ENCODE results near the gene HECTD4. TPM values are rescaled to one million over a fixed set of nuclear protein-coding genes. Genes with fewer than 3 reads are reported as not detected.
A peak's percentile ranks its signal among the peaks of the same experiment; 100 is the strongest.

The HECTD4 gene
- total and polyA plus RNA-seq, 4 experiments from 2014 or later = 0.75 to 61.3 (median 29.3) TPM

- H3K4me1 ChIP-seq (ENCODE audit: insufficient read depth, low read length) = peaks cover 4% of the 10 kb centered on the region
- CTCF ChIA-PET (ENCODE audit: partially characterized antibody) = interaction anchor here (0.7 kb wide), 1 partner anchor 17 kb away, joined by 3 read pairs; no protein-coding TSS in a partner anchor
- peaks cover 13 to 26% (median 22%) of the 10 kb centered on the region in 4 donors for H3K4me1 Mint-ChIP-seq
- no peak overlapping the region for H3K4me3 ChIP-seq (ENCODE audit: low read length in 2 of 2)
- POLR2A ChIA-PET (ENCODE audit: partially characterized antibody) = no interaction called here
- intact Hi-C loops (cut with micrococcal nuclease) = no loop called here
- H3K27ac ChIP-seq (ENCODE audit: low read depth, low read length) = no peak overlapping the region
- H3K36me3 ChIP-seq (ENCODE audit: insufficient read depth, low read length) = peaks cover 7% of the 10 kb centered on the region
- H3K36me3 Mint-ChIP-seq = peaks cover 6 to 10% of the 10 kb centered on the region in 2 donors
- no peaks in the 10 kb centered on the region for H3K9me3 Mint-ChIP-seq
- no peaks in the 10 kb centered on the region for H3K27me3 ChIP-seq (ENCODE audit: insufficient read depth, low read length)
- no peak overlapping the region for H3K4me3 Mint-ChIP-seq
- peak overlapping the region in 1 of 7 donors; percentile 20 for H3K27ac Mint-ChIP-seq
- no peaks in the 10 kb centered on the region for H3K9me3 ChIP-seq (ENCODE audit: control insufficient read depth in 1 of 2, low read length in 2 of 2)
- no peak for DNase-seq
- no peaks in the 10 kb centered on the region for H3K27me3 Mint-ChIP-seq
These were observed 59.2 kb downstream of the HECTD4 start for GRCh38 chr12:112322882-112323547.

GRCh38 chr12:112322441-112322840 is 59.8 kb downstream of the HECTD4 start:
- DNase-seq = no peak
- Mint-ChIP-seq H3K27ac (peak overlapping the region in 1 of 7 donors; percentile 19), H3K4me1 (peaks cover 13 to 26% (median 21%) of the 10 kb centered on the region in 4 donors), H3K4me3 (no peak overlapping the region), H3K9me3 (no peaks in the 10 kb centered on the region), H3K27me3 (no peaks in the 10 kb centered on the region), H3K36me3 (peaks cover 6 to 10% of the 10 kb centered on the region in 2 donors)
- CTCF ChIA-PET (ENCODE audit: partially characterized antibody) = interaction anchor here (0.7 kb wide), 1 partner anchor 17 kb away, joined by 3 read pairs; no protein-coding TSS in a partner anchor
- Histone ChIP-seq H3K36me3 (ENCODE audit: insufficient read depth, low read length) (peaks cover 7% of the 10 kb centered on the region), H3K27me3 (ENCODE audit: insufficient read depth, low read length) (no peaks in the 10 kb centered on the region), H3K27ac (ENCODE audit: low read depth, low read length) (no peak overlapping the region), H3K4me1 (ENCODE audit: insufficient read depth, low read length) (peaks cover 4% of the 10 kb centered on the region), H3K9me3 (ENCODE audit: control insufficient read depth in 1 of 2, low read length in 2 of 2) (no peaks in the 10 kb centered on the region), H3K4me3 (ENCODE audit: low read length in 2 of 2) (no peak overlapping the region)
- POLR2A ChIA-PET (ENCODE audit: partially characterized antibody) = no interaction called here
- intact Hi-C loops (cut with micrococcal nuclease) = no loop called here

- H3K9me3 Mint-ChIP-seq = no peaks in the 10 kb centered on the region
- DNase-seq = no peak
- intact Hi-C loops (cut with micrococcal nuclease) = no loop called here
- Histone ChIP-seq H3K9me3 (ENCODE audit: control insufficient read depth in 1 of 2, low read length in 2 of 2) (no peaks in the 10 kb centered on the region), H3K4me3 (ENCODE audit: low read length in 2 of 2) (no peak overlapping the region), H3K4me1 (ENCODE audit: insufficient read depth, low read length) (peaks cover 4% of the 10 kb centered on the region), H3K27ac (ENCODE audit: low read depth, low read length) (no peak overlapping the region), H3K27me3 (ENCODE audit: insufficient read depth, low read length) (no peaks in the 10 kb centered on the region), H3K36me3 (ENCODE audit: insufficient read depth, low read length) (peaks cover 7% of the 10 kb centered on the region)
- no peaks in the 10 kb centered on the region for H3K27me3 Mint-ChIP-seq
- CTCF ChIA-PET (ENCODE audit: partially characterized antibody) = no interaction called here
- peaks cover 13 to 26% (median 21%) of the 10 kb centered on the region in 4 donors for H3K4me1 Mint-ChIP-seq
- peaks cover 14% of the 10 kb centered on the region in 2 donors for H3K36me3 Mint-ChIP-seq
- H3K4me3 Mint-ChIP-seq = no peak overlapping the region
- POLR2A ChIA-PET (ENCODE audit: partially characterized antibody) = no interaction called here
- no peak overlapping the region for H3K27ac Mint-ChIP-seq
These were observed 61.0 kb downstream of the HECTD4 start for GRCh38 chr12:112321245-112321644.

- H3K9me3 Mint-ChIP-seq = no peaks in the 10 kb centered on the region
- H3K4me1 ChIP-seq (ENCODE audit: insufficient read depth, low read length) = no peaks in the 10 kb centered on the region
- no peaks in the 10 kb centered on the region for H3K27me3 ChIP-seq (ENCODE audit: insufficient read depth, low read length)
- peaks cover 11 to 23% (median 17%) of the 10 kb centered on the region in 4 donors for H3K4me1 Mint-ChIP-seq
- no peak overlapping the region for H3K4me3 ChIP-seq (ENCODE audit: low read length in 2 of 2)
- peaks cover 21 to 26% of the 10 kb centered on the region in 2 donors for H3K36me3 Mint-ChIP-seq
- no peak for DNase-seq
- intact Hi-C loops (cut with micrococcal nuclease) = no loop called here
- H3K27me3 Mint-ChIP-seq = no peaks in the 10 kb centered on the region
- CTCF ChIA-PET (ENCODE audit: partially characterized antibody) = no interaction called here
- no peak overlapping the region for H3K27ac ChIP-seq (ENCODE audit: low read depth, low read length)
- H3K36me3 ChIP-seq (ENCODE audit: insufficient read depth, low read length) = peaks cover 11% of the 10 kb centered on the region
- H3K4me3 Mint-ChIP-seq = no peak overlapping the region
- H3K27ac Mint-ChIP-seq = peak overlapping the region in 1 of 7 donors; percentile 8
- POLR2A ChIA-PET (ENCODE audit: partially characterized antibody) = no interaction called here
- no peaks in the 10 kb centered on the region for H3K9me3 ChIP-seq (ENCODE audit: control insufficient read depth in 1 of 2, low read length in 2 of 2)
These were observed 62.8 kb downstream of the HECTD4 start for GRCh38 chr12:112319395-112319794.

GRCh38 chr12:112317481-112317880 is 64.8 kb downstream of the HECTD4 start:
- intact Hi-C loops (cut with micrococcal nuclease) = no loop called here
- Mint-ChIP-seq H3K27ac (no peak overlapping the region), H3K4me1 (peaks cover 4 to 11% (median 6%) of the 10 kb centered on the region in 4 donors), H3K36me3 (peaks cover 27 to 36% of the 10 kb centered on the region in 2 donors), H3K4me3 (no peak overlapping the region), H3K27me3 (no peaks in the 10 kb centered on the region), H3K9me3 (no peaks in the 10 kb centered on the region)
- Histone ChIP-seq H3K4me1 (ENCODE audit: insufficient read depth, low read length) (no peaks in the 10 kb centered on the region), H3K27me3 (ENCODE audit: insufficient read depth, low read length) (no peaks in the 10 kb centered on the region), H3K27ac (ENCODE audit: low read depth, low read length) (no peak overlapping the region), H3K36me3 (ENCODE audit: insufficient read depth, low read length) (peaks cover 11% of the 10 kb centered on the region), H3K9me3 (ENCODE audit: control insufficient read depth in 1 of 2, low read length in 2 of 2) (no peaks in the 10 kb centered on the region), H3K4me3 (ENCODE audit: low read length in 2 of 2) (no peak overlapping the region)
- CTCF ChIA-PET (ENCODE audit: partially characterized antibody) = no interaction called here
- POLR2A ChIA-PET (ENCODE audit: partially characterized antibody) = no interaction called here
- no peak for DNase-seq

- no peak for DNase-seq
- peaks cover 14% of the 10 kb centered on the region for H3K36me3 ChIP-seq (ENCODE audit: insufficient read depth, low read length)
These were observed 67.2 kb downstream of the HECTD4 start for GRCh38 chr12:112314981-112315380.

GRCh38 chr12:112309797-112310196 is 72.4 kb downstream of the HECTD4 start:
- Histone ChIP-seq H3K27me3 (ENCODE audit: insufficient read depth, low read length) (no peaks in the 10 kb centered on the region), H3K9me3 (ENCODE audit: control insufficient read depth in 1 of 2, low read length in 2 of 2) (no peaks in the 10 kb centered on the region), H3K4me1 (ENCODE audit: insufficient read depth, low read length) (no peaks in the 10 kb centered on the region), H3K27ac (ENCODE audit: low read depth, low read length) (no peak overlapping the region), H3K36me3 (ENCODE audit: insufficient read depth, low read length) (peaks cover 19% of the 10 kb centered on the region), H3K4me3 (ENCODE audit: low read length in 2 of 2) (no peak overlapping the region)
- no peak for DNase-seq
- peaks cover 37 to 61% of the 10 kb centered on the region in 2 donors for H3K36me3 Mint-ChIP-seq
- POLR2A ChIA-PET (ENCODE audit: partially characterized antibody) = interaction anchor here (0.6 kb wide), 1 partner anchor 624 kb away, joined by 3 read pairs; the partner anchor contains the start of genes ACAD10 and BRAP
- CTCF ChIA-PET (ENCODE audit: partially characterized antibody) = interaction anchor here (0.6 to 1.4 kb wide), 4 partner anchors 19 to 77 kb away, joined by 3 read pairs; no protein-coding TSS in a partner anchor
- no peaks in the 10 kb centered on the region for H3K27me3 Mint-ChIP-seq
- H3K4me1 Mint-ChIP-seq = peaks cover 0 to 4% (median 1%) of the 10 kb centered on the region in 4 donors
- no peaks in the 10 kb centered on the region for H3K9me3 Mint-ChIP-seq
- intact Hi-C loops (cut with micrococcal nuclease) = no loop called here
- no peak overlapping the region for H3K27ac Mint-ChIP-seq
- no peak overlapping the region for H3K4me3 Mint-ChIP-seq

More at GRCh38 chr12:112314981-112315380, 67.2 kb downstream of the HECTD4 start:
- Mint-ChIP-seq H3K36me3 (peaks cover 27 to 46% of the 10 kb centered on the region in 2 donors), H3K27me3 (no peaks in the 10 kb centered on the region), H3K4me3 (no peak overlapping the region), H3K27ac (peak overlapping the region in 1 of 7 donors; percentile 7), H3K9me3 (no peaks in the 10 kb centered on the region), H3K4me1 (no peaks in the 10 kb centered on the region)
- POLR2A ChIA-PET (ENCODE audit: partially characterized antibody) = interaction anchor here (0.6 kb wide), 1 partner anchor 714 kb away, joined by 3 read pairs; no protein-coding TSS in a partner anchor
- Histone ChIP-seq H3K27me3 (ENCODE audit: insufficient read depth, low read length) (no peaks in the 10 kb centered on the region), H3K27ac (ENCODE audit: low read depth, low read length) (no peak overlapping the region), H3K9me3 (ENCODE audit: control insufficient read depth in 1 of 2, low read length in 2 of 2) (no peaks in the 10 kb centered on the region), H3K4me1 (ENCODE audit: insufficient read depth, low read length) (no peaks in the 10 kb centered on the region), H3K4me3 (ENCODE audit: low read length in 2 of 2) (no peak overlapping the region)
- intact Hi-C loops (cut with micrococcal nuclease) = no loop called here
- CTCF ChIA-PET (ENCODE audit: partially characterized antibody) = no interaction called here

Data from CD4-positive, alpha-beta memory T cell (primary cell).